Measurements from ENCODE around the gene TMEM115.

Gene TMEM115

DNA sequence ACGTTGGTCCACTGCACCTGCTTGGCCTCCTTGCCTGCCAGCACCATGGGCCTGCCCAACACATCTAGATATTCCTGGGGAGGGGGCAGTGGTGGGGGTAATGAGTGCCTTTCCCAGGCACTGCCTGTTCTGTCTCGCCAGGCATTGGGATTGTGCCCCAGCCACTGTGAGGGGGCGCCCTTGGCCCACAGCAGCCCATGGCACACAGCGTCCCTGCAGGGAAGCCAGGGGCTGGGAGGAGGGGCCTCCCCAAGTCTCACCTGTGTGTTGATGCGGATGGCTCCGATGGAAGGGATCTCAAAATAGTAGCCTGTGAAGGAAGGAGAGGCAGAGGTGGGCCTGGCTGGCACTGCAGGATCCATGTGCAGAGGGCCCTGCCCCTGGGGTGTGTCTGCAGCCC lies 18.7 kb upstream of the TMEM115 start:
- no peak for DNase-seq (ENCODE audit: low read depth in 3 of 3)

DNA sequence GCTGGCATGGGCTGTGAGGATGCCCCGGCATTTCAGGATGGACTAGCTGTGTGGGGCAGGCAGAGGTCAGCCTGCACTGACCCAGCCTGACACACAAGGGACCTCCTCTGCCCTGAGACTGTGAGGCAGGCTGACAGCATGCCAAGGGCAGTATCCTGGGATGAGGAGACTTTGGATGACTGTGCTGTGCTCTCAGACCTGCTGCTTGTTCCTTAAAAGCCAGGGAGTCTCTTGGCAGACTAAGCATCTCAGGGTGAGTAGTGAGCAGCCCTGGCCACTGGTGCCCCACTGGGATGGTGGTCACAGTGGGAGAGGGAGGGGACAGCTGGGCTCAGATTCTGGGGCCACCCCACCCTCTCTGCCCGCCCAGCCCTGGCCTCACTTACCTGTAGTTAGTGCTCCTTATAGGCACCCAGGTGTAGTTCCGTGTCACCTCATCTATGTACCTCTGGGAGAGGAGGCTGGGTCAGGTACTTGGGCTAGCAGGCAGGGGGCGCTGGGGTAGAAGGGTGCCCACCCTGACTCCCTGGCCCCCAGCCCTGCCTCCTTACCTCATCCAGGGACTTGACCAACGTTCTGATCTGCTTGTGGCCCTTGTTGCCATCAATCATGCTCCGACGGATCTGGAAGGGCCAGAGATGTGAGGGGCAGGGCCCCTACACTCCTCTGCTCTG lies 16.1 kb upstream of the TMEM115 start:
- DNase-seq (ENCODE audit: low read depth in 3 of 3) = no peak

DNA sequence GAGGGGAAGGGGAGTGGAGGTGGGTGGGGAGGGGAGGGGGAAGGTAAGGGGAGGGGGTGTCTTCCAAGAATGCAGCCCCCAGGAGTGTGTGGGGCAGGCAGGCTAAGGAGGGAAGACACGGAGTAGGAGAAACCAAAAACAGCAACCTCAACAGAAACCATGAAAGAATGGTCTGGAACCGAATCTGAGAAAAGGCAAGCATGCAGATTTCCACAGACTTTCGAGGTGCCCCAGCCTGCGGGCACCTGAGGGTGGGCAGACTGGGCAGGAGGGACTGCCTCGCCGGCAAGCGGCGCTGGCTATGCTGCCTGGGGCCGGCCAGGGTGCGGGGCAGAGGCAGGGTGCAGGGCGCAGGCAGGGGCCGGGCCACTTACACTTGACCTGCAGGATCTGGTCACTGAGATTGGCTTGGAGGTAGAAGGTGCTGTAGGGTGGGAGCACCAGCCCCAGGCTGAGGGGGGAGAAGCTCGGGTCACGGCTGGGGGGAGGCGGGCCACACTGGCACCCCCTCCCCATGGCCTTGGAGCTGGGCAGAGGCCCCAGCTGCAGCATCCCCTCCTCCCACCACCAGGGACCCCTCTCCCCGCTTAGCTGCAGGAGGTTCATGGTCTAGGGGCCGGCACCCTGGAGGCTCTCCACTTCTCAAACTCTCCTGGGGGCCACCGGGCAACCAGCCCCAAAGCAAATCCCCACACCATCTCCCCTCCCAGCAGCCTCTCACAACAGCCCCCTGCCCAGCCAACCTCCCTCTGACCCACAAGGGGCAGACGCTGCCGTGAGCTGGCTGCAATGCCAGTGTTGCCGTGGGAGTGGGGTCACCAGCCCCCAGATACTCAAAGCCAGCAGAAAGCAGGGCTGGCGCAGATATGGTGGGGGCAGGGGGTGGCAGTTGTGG lies 15.3 kb upstream of the TMEM115 start:
- no peak for DNase-seq (ENCODE audit: low read depth in 3 of 3)

- DNase-seq (ENCODE audit: low read depth in 3 of 3) = no peak
These were observed 14.1 kb upstream of the TMEM115 start for GRCh38 chr3:50373146-50374051.

DNA sequence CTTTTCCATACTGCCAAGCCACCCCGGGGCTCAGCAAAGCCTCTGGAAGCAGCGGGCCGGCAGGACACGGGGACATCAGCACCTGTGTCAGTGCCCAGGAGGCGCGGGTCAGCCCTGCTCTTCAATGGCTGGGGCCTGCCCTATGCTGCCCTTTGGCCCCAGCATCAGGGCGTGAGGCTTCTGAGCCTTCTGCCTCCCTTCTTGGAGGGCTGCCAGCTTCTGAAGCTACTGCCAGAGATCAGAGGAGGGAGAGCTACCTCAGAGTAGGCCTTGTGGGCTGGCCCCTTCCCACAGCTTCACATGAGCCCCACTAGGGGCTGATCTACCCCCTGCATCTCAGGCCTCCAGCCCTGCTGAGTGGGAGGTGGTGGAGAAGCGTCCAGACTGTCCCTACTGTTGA lies 13.0 kb upstream of the TMEM115 start:
- no peak for DNase-seq (ENCODE audit: low read depth in 3 of 3)

GRCh38 chr3:50371133-50371685 lies 11.9 kb upstream of the TMEM115 start:
- no peak for DNase-seq (ENCODE audit: low read depth in 3 of 3)

DNA sequence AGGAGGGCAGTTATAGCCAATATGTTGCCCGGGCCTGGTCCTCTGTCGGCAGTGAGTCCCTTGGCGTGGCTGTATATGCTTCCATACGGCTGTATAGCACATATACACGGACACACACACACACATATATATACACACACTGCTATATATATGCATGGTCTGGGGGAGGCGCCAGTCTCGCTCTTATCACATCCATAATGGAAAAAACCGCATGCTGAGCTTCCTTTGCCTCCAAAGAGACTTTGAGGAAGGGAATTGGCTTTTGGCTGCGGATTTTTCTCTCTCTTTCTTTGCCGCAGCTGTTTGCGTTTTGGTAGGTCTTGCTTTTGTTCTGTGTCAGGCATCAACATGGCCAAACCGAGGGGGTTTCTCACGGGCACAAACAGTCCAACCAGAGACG lies 11.3 kb upstream of the TMEM115 start:
- DNase-seq (ENCODE audit: low read depth in 3 of 3) = no peak

GRCh38 chr3:50369012-50369670 lies 9.8 kb upstream of the TMEM115 start:
- no peak for DNase-seq (ENCODE audit: low read depth in 3 of 3)

- DNase-seq (ENCODE audit: low read depth in 3 of 3) = no peak
These were observed 6.5 kb upstream of the TMEM115 start for GRCh38 chr3:50365842-50366220.

DNA sequence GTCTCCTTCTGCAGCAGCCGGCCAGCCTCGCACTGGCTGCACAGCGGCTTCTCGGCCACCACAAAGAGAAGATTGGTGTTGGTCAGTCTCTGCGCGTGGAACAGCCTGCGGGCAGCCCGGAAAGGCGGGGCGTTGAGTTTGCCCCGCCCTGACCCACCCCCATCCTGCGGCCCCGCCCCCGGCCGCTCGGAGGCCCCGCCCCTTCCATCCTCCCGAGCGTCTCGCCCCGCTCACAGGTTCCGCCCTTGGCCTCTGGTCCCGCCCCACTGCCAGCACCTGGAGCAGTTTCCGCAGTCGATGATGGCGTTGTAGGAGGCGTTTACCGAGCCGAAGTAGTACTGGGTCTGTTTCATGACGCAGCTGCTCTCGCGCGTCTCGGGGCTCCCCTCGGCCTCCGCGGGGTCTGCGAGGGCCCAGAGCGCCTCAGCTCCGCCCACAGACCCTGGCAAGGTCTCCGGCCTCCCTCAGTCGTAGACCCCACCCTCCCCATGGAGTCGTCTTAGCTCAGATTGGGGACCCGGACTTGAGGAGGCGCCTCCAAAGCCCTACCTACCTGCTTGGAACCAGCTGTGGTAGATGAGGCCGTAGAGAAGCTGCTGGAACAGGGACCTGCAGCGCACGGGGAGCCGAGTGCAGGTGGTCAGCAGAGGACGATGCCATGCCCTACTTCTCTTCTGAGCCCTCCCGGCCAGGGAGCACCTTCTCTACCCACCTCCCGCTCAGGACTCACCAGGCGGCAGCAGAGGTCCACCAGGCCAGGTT lies 5.9 kb upstream of the TMEM115 start:
- peak; percentile 88 to 95 (median 89) for DNase-seq (ENCODE audit: low read depth in 3 of 3)

DNA sequence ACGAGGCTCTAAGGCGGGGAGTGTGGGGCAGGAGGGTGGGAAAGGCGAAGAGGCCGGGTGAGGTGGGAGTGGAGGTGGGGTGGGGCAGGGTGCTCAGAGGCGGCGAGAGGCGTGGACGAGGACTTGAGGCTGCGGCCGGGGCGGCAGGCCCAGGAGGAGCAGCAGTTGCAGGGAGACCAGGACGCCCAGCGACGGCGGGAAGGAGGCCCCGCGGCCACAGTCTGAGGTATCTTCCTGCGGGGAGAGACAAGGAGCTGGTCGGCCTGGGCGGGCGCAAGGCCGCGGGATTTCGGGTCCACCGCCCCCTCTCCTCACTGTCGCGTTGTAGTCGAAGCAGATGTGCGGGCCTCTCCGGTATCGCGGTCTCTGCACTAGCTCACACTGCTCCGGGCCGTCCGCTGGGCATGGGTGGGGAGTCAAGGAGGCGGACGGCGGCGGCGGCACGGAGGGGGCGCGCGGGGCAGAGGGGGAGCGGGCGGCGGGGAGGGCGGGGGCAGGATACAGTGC lies 5.3 kb upstream of the TMEM115 start:
- no peak for DNase-seq (ENCODE audit: low read depth in 3 of 3)

GRCh38 chr3:50359760-50360110 lies 414 bp upstream of the TMEM115 start:
- no peak for DNase-seq (ENCODE audit: low read depth in 3 of 3)

DNA sequence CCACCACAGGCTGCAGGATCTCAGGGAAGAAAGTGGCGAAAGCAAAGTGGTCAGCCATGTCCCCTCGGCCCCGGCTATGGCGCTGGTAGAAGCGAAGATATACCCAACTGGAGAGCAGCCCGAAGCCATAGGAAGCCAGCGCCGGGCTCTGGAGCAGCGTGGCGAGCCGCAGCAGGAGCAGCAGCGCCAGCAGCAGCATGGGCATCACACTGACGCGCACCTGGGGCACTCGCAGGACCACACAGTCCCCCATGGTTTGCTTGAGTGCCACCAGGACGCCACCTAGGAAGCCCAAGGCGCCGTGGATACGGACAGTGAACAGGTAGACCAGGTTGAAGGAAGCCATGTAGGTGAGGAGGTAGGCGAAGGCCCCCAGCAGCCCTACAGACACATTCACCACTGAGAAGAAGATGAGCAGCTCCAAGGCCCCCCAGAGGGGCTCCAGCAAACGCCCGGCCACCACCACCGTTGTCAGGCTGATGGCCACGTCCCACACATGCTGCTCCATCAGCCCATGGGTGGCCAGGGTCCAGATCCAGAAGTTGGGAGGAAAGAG lies 888 bp downstream of the TMEM115 start:
- DNase-seq (ENCODE audit: low read depth in 3 of 3) = no peak

- DNase-seq (ENCODE audit: low read depth in 3 of 3) = no peak
These were observed 1.8 kb downstream of the TMEM115 start for GRCh38 chr3:50357481-50357880.

DNA sequence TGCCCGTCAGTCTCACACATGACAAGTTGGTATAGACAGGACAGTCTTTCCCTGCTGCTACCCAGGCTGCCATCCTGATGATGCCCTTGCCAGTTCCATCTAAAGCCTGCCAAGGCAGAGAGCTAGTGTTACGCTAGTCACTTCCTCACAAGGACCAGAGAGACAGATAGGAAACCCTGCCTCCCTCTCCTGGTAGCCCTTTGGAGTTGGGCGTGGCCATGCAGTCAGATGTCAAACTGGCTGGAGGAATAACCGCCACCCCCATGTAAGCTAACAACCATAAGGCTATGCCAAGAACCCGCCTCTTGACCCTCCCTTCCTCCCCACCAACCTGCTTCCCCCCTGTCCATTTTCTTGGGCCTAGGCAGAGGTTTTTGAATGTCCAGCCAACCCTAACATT lies 2.8 kb downstream of the TMEM115 start:
- no peak for DNase-seq (ENCODE audit: low read depth in 3 of 3)

DNA sequence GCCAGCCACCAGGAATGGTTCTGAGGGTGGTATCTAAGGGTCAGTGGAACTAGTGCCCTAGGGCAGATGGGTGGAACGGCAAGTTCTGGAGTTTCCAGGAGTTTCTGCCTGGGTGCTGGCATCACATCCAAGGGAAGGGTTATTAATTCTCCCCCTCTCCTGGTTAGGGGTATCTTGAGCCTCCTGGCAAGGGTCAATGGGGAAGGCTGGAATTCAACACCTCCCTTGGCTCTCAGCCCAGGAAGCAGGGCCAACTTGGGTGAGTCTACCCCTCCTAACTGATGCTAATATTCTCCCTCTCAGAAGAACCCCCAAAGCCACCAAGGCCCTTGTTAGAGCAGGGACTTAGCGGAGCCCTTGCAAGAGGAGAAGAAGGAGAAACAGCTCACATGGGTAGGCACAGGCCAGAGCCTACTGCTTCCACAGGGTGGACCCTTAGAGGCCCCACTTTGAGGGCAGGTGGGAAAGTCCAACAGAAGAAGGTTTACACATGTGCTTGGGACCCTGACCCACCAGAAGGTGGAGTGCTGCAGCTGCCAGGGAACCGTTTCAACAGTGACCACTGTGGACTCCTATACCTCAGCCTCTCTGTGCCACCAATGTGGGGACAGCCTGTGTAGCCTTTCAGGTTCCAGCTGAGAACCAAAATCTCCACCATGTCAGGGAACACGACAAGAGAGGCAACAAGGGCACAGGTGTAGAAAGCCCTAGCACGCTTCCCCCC lies 3.3 kb downstream of the TMEM115 start:
- no peak for DNase-seq (ENCODE audit: low read depth in 3 of 3)

- DNase-seq (ENCODE audit: low read depth in 3 of 3) = no peak
These were observed 4.5 kb downstream of the TMEM115 start for GRCh38 chr3:50354850-50355249.

DNA sequence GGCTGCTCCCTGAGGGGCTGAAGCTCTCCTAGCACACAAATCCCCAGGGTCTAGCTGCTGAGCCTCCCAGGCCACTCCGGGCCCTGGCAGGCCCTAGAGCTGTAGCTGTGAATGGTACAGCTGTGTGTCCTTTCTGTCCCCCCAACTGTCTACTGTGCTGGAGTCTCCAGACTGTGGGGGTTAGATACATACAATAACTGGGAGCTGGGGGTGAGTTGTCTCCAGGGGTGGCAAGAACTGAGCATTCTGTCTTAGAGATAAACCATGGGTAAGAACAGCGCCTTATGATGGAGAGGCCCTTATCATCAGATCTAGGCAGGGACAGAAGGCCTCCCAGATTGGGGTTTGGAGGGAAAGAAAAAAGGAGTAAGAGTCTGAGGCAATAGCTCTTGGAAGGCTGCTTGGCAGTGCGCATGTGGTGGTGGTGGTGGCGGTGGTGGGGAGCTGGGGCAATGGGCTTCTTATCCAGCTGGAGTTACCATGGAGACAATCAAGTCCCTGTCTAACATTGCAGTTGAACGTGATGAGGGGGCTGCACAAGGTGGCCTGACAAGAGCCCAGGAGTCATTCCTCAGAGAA lies 5.0 kb downstream of the TMEM115 start:
- no peak for DNase-seq (ENCODE audit: low read depth in 3 of 3)

Data from stimulated activated CD4-positive, alpha-beta T cell treated with anti-CD3 and anti-CD28 coated beads, TNF-alpha, amount 100 ng/mL, for 48 hours (primary cell).